Epithelial cell of esophagus (primary cell): Measurements from ENCODE around the gene SLC2A11.

Source experiments
- DNase-seq: peaks from one replicate; pipeline ENCODE4 v3.0.0; 2010; ENCODE audit warnings: low read depth
- H3K4me3 ChIP-seq: 2 replicates; pipeline ENCODE4 v1.5.1; 2011; ENCODE audit warnings: mild to moderate bottlenecking, low read length, control low read depth
- CTCF ChIP-seq: IDR thresholded peaks from 2 replicates; pipeline ENCODE4 v1.5.1; 2011; ENCODE audit warnings: low read depth, mild to moderate bottlenecking, low read length, control low read depth, inconsistent platforms; ENCODE audit not compliant: insufficient read depth; ENCODE audit errors: missing control alignments

The SLC2A11 gene

GRCh38 chr22:23827351-23827995 lies 30.2 kb upstream of the SLC2A11 start:
- H3K4me3 ChIP-seq = no peak overlapping the region
- no peak for TF ChIP-seq CTCF
- no peak for DNase-seq

GRCh38 chr22:23828800-23829680 lies 28.6 kb upstream of the SLC2A11 start:
- TF ChIP-seq CTCF = no peak
- no peak overlapping the region for H3K4me3 ChIP-seq
- DNase-seq = no peak

GRCh38 chr22:23829845-23830372 lies 27.8 kb upstream of the SLC2A11 start:
- no peak overlapping the region for H3K4me3 ChIP-seq
- TF ChIP-seq CTCF = no peak
- no peak for DNase-seq

GRCh38 chr22:23831261-23831660 lies 26.4 kb upstream of the SLC2A11 start:
- no peak for TF ChIP-seq CTCF
- DNase-seq = no peak
- no peak overlapping the region for H3K4me3 ChIP-seq

- no peak overlapping the region for H3K4me3 ChIP-seq
- no peak for TF ChIP-seq CTCF
- DNase-seq = no peak
Observed at GRCh38 chr22:23831781-23832180, 25.9 kb upstream of the SLC2A11 start.

GRCh38 chr22:23832226-23833016 lies 25.3 kb upstream of the SLC2A11 start:
- TF ChIP-seq CTCF = no peak
- no peak for DNase-seq
- no peak overlapping the region for H3K4me3 ChIP-seq
